ENCODE results near the gene MCF2L.
"Not testable (repeated sequence)": the region's sequence is repeated elsewhere in the genome, so short reads cannot be mapped to it uniquely, and the experiment has no call there.

MCF2L gene

GRCh38 chr13:113050734-113051431 lies 81.9 kb downstream of the MCF2L start:
- no peak for DNase-seq (ENCODE audit: low read depth)

- no peak for DNase-seq (ENCODE audit: low read depth)
Measured at GRCh38 chr13:113051641-113052040, 82.6 kb downstream of the MCF2L start.

GRCh38 chr13:113052206-113052605 lies 83.2 kb downstream of the MCF2L start:
- no peak for DNase-seq (ENCODE audit: low read depth)

GRCh38 chr13:113052971-113053370 lies 84.0 kb downstream of the MCF2L start:
- DNase-seq (ENCODE audit: low read depth) = no peak

DNA sequence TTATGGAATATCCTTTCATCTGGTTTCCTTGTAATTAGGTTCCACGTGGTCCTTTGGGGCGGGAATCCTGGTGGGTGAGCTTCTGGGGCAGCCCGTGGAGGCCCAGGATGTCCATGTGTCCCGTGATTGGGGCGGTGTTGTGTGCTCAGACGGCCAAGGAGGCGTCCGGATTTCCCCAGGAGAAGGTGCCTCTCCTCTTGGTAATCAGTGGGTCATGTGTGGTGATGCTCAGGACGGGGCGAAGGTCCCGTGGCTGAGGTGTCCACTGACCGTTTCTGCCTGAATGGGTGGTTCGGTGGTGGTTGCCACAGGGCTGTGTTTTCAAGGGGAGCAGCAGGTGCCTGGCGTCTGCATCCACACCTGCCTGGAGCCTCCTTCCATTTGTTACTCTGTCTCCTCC lies 84.4 kb downstream of the MCF2L start:
- DNase-seq (ENCODE audit: low read depth) = no peak

GRCh38 chr13:113053801-113054604 lies 85.0 kb downstream of the MCF2L start:
- no peak for DNase-seq (ENCODE audit: low read depth)

- DNase-seq (ENCODE audit: low read depth) = no peak
Measured at GRCh38 chr13:113057084-113057483, 88.1 kb downstream of the MCF2L start.

GRCh38 chr13:113057559-113057958 lies 88.5 kb downstream of the MCF2L start:
- not testable (repeated sequence) for DNase-seq (ENCODE audit: low read depth)

DNA sequence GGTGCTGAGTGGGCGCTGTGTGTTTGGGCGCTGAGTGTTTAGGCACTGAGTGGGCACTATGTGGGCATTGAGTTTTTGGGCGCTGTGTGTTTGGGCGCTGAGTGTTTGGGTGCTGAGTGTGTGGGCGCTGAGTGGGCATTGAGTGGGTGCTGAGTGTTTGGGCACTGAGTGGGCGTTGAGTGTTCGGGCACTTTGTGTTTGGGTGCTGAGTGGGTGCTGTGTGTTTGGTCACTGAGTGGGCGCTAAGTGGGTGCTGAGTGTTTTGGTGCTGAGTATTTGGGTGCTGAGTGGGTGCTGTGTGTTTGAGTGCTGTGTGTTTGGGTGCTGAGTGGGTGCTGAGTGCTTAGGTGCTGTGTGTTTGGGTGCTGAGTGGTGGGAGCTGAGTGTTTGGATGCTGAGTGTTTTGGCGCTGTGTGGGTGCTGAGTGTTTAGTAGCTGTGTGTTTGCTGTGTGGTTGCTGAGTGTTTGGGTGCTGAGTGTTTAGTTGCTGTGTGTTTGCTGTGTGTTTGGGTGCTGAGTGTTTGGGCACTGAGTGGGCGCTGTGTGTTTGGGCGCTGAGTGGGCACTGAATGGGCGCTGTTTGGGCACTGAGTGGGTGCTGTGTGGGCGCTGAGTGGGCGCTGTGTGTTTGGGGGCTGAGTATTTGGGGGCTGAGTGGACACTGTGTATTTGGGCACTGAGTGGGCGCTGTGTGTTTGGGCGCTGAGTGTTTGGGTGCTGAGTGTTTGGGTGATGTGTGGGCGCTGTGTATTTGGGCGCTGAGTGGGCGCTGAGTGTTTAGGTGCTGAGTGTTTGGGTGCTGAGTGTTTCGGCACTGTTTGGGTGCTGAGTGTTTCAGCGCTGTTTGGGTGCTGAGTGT lies 89.3 kb downstream of the MCF2L start:
- DNase-seq (ENCODE audit: low read depth) = no peak

DNA sequence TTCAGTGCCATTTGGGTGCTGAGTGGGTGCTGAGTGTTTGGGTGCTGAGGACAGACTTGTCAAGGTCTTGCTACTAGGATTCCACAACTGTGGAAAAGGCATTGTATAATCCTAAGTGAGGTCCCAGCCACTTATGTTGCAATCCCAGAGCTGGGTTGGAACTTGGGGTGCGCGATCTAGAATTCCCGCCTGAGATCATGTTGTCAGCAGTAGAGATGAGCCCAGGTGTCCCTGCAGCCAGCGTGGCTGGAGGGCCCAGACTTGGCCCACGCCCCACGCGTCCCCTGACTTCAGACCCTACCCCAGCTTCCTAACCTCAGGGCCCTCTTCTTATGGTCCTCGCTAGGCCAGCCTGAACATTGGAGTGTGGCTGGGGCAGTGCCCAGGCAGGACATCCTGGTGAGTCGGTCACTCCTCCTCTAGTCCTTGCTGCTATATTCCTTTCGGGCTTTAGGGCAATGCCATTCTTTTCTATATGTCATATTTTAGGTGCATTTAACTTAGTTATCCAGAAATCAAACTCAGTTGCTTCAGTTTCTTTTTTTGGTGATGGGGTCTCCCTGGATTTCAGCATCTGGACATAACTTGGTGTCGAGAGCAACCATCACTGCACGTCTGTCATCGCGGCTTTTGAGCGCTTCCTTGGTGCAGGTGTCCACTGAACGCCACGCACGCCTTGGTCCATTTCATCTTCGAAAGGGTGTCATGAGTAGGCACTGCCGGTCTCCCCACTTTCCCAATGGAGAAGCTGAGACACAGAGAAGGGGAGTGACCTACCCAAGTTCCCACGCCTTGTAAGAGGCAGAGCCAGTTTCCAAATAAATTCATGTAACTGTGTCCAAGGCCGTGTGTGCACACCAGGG lies 90.2 kb downstream of the MCF2L start:
- no peak for DNase-seq (ENCODE audit: low read depth)

- DNase-seq (ENCODE audit: low read depth) = no peak
Measured at GRCh38 chr13:113059891-113060290, 90.9 kb downstream of the MCF2L start.

- no peak for DNase-seq (ENCODE audit: low read depth)
Measured at GRCh38 chr13:113060557-113061270, 91.7 kb downstream of the MCF2L start.

DNA sequence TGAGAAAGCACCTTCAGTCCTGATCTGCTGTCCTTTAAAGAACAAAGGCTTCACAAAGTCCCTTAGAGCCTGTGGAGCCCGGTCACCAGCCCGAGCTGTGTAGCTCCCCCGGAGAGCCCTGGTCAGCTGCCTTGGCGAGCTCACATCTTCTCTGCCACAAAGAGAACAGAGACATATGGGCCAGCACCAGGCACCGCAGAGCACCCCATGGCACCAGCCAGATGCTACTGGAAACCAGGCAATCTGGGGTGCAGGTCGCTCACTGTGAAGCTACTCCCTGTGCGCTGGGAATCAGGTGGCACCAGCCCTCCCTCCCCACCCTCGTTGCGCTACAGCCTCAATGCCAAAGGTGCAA lies 92.2 kb downstream of the MCF2L start:
- DNase-seq (ENCODE audit: low read depth) = no peak

- DNase-seq (ENCODE audit: low read depth) = no peak
Measured at GRCh38 chr13:113061796-113062425, 92.9 kb downstream of the MCF2L start.

DNA sequence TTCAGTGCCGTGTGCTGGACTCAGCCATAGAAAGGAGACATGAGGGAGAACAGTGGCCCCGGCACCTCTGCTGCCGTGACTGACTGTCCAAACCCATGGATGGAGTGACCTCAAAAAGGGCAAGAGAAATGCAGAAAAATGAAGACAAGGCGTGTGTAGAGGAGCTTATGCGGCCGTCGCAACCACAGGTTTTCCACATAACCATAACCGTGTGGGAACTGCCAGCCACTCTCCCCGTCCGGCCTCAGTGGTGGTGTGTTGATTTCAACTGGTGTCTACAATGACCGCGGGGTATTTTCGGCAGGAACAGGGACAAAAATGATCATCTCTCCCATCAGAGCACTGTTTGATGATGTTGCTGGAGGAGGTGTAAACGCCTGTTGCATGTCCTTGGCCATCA lies 93.7 kb downstream of the MCF2L start:
- DNase-seq (ENCODE audit: low read depth) = no peak

GRCh38 chr13:113063091-113063491 lies 94.1 kb downstream of the MCF2L start:
- no peak for DNase-seq (ENCODE audit: low read depth)

GRCh38 chr13:113064000-113064533 lies 95.1 kb downstream of the MCF2L start:
- DNase-seq (ENCODE audit: low read depth) = no peak

DNA sequence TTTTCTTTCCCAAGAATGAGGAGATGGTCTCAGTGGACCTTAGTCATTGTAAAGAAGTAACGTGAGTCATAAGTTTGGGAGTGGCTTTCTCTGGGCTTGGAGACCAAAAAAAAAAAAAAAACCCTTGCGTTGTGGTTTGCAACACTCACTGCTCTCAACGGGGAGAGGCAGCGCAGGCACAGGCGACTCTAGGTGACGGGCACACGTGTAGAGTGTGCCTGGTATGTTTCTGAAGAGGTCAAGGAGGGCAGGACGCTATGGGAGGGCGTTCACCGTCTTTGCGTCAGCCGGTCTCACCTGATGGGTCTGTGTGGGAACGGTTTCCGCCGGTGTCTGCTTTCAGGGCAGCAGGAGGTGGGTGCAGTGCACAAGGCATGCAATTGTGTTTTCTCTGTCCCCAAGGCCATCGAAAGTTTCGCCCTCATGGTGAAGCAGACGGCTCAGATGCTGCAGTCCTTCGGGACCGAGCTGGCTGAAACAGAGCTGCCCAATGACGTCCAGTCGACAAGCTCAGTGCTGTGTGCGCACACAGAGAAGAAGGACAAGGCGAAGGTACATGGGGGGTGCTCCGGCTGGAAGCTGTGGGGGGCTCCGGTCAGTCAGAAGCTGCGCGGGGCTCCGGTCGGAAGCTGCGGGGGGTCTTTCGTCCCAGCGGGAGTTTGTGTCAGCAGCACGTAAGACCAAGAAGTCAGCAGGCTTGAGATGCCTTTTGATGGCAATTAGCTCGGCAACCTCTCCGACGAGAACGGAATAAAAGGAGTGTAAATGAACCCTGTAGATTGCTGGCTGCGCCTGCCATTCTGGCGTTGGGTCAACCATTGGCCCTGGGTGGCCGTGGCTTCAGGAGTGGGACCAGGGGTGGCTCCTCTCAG lies 95.8 kb downstream of the MCF2L start:
- no peak for DNase-seq (ENCODE audit: low read depth)

All from T follicular helper cell (primary cell).